HG02678 (cell line): ENCODE results near the gene ABHD14A.
A peak's percentile ranks its signal among the peaks of the same experiment; 100 is the strongest.

Source experiments
- ATAC-seq: cut with Tn5 transposase; IDR thresholded peaks from one replicate; pipeline ENCODE4 v1.9.1; 2021; ENCODE audit warnings: mild to moderate bottlenecking, moderate library complexity; ENCODE audit not compliant: unreplicated experiment

Gene ABHD14A

DNA sequence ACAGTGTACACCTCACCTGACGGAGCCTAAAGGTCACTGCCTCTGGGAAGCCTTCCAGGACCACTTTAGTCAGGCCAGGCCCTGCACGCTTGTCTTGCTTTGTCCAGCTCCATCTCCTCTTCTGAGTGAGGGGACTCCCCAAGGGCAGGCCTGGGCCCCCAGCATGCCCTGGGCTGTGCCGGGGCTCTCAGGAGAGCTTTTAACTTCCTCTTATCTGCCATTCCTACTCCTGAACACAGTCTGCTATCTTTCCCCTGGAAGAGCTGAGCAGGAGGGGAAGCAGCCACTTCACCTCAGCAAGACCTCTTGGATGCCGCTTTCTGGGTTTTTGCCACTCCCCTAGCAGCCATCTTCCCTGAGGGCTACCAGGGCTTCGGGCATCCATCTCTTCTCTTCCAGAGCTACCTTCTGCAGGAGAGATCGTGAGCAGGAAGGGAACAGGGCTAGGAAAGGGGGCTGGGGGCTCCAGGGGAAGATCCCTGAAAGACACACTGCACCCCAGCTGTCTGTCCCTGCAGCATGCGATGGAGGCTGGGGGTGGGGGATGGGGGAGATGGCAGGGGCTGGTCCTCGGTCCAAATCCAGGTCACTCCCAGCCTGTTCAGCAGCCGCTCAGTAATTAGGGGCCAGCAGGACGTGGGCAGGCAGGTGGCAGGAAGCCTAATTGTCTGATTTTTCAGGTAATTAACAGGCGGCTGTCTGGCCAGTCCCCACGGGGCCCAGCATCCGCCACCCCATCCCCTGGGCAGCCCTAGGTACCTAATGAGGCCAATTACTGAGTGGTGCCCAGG lies 40.8 kb downstream of the ABHD14A start:
- ATAC-seq, result no peak

DNA sequence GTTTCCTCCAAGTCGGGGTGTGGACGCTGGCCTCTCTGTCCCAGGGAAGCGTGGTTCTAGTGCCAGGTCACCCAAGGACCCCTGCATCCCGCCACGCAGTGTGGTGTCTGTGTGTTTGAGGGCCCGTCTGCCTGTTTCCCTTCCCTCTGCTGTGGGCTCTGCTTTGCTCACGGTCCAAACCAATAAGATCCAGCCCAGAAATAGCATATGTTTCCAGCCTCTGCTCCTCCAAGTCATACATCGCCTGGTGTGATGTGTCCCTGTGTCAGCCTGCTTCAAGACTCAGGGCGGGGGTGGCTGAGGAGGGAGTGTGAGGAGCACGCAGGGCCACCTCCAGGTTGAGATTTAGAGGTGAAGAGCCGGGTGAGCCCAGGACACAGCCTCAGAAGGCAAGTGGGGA lies 42.7 kb downstream of the ABHD14A start:
- ATAC-seq, result no peak

DNA sequence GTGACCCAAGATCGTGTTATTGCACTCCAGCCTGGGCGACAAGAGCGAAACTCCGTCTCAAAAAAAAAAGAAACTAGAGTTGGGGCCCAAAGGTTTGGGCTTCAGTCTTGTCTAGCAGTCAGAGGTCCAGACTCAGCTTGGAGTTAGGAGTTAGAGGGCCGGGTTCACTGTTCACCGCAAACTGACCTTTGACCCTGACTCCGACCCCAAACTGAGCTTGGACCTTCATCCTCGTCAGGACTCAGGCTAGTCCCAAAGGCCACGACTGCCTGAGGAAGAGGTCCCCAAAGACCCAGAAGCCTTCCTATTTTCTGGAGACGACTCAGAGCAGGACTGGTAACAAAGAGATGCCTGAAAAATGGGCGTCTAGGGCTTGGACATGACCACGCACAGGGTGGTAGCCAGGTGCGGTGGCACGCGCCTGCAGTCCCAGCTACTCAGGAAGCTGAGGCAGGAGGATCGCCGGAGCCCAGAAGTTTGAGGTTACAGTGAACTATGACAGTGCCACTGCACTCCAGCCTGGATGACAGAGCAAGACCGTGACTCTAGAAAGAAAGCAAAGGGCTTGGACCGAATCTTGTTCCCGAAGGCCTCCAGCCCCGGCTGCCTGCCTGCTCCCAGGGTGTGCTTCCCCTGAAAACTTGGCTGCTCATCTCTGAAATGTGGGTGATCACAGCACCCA lies 43.6 kb downstream of the ABHD14A start:
- no peak for ATAC-seq

DNA sequence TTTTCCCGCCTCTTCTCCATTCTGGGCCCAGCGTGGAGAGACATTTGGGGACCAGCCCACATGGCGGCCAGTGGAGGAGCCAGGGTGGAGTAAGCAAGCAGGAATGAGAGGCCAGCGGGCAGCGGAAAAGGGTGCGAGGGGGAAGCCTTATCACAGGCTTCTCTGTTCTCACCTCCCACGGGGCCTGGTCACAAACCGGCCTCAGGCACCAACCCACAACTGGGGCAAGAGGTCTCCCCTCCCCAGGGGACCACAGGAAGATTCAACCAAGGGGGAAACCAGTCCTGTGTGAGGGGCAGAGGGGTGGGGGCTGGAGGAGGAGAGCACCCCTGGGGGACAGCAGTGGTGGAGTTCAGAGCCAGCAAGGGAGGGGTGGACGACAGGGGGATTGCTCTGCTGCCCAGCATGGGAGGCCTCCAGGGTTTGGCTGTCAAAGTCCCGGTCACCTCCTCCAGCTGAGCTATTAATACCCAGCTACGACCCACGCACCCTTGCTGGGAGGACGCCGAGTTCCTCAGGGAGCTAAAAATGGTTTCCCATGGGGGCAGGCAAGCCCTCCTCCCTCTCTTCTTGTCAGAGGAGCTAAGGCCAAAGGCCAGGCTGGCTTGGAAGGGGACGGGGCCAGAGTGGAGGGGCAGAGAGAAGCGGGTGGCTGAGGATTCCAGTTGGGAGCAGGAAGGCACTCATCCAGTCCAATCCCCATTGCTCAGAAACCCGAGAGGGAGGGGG lies 44.7 kb downstream of the ABHD14A start:
- ATAC-seq, result no peak

DNA sequence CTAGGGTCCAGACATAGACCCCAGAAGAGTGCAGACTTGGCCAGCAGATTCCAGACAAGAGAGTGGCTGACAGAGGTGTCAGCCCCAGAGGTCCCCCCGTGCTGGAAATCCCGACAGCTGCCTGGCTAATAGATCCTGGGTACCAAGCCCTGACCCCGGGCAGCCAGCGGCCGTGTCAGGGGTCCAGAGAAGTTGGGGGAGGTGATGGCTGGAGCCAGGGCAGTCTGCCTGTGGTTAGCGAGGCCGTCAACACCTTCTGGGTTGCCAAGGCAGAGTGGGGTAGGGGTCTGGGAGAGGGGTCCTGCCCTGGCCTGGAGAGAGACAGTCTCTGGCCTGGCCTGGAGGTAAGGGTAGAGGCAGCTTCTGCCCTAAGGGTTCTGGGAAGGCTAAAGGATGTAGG lies 45.9 kb downstream of the ABHD14A start:
- no peak for ATAC-seq

DNA sequence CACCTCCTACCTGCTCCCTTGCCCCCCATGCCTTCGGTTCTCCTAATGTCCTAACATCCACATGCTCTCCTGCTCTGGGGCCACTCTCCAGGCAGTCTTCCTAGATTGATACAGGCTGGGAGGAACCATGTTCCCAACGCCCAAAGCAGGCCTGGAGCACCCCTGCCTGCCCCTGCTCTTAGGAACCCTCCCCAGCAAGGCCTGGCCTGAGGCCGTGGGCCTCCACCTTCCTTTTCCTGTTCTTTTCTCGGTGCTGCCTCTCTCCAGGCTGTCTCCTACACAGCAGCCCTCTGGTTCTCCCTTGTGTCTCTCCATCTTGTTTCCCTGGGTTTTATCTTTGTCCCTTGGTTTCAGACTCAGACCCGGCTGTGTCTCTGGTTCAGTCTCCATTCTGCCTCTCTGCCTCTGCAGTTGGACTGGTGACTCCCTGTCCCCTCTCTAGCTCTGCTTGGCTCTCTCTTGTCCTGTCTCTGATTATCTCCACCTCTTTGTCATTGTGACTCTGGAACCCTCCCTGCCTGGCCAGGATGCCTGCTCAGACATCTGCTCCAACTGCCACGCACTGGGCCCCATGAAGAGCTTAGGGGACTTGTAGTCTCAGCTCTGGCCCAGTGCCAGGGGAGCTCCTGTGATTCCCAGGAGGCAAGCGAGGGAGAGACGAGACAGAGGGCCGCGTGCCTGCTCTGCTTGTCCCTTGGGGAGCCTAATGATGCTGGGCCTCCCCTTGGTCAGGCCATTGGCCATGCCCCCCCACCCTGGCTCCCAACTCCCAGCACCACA lies 46.8 kb downstream of the ABHD14A start:
- no peak for ATAC-seq

DNA sequence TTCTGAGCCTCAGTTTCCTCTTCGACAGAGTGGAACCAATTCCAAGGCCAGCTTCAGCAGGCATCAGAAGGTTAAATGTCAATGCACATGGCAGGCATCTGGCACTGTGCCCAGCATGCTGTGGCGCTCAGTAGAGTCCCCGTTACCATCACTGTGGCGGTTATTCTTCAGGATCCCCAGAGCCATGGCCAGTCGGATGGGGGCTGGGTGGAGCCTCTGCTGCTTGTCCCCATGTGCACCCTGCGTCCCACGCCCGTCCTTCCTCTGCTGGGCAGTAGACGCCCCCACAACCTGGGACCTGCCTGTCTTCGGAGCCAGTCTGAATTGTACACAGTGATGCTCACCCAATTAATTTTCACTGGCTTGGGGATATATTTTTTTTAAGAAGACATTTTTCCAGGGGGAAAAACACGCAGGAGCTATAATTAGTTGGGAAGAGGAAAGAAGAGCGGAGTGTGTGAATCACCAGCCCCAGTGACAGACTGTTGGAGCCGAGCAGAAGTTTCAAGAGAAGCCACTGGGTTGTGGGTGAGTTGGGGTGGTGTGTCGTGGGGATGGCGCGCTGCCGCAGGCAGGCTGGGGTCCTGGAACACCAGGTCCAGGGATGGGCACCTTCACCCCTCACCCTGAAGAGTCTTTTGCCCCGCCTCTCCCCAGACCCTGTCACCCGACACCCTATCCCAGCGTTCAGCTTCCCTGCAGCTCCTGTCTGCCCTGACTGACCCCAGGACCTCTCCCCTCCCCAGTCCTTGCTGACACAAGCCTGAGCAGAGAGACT lies 47.6 kb downstream of the ABHD14A start:
- no peak for ATAC-seq

DNA sequence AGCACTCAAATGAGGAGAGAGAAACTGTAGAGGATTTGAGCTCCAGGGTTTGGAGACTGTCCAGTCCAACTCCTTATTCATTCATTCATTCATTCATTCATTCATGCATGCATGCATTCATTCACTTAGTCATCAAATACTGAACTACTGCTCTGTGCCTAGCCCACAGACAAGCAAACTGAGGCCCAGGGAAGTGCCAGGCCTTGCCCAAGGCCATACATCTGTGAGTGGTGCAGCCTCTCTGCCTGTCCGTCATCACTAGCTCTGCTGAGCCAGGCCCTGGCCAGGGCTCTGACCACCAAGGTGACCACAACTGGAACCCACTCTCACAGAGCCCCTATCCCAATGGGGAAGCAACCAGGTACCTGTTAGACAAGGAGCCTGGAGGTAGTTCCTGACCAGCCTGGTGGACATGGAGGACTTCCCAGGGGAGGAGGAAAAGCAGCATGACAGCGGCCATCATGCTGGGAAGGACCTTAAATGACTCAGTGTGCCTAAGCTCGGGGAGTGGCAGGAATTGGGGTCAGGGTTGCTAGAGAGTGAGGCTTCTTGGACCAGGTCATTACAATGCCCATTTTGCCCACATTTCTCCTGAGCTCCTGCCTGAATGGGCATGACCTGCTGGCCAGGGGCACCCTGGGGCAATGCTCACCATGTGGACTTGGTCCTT lies 48.4 kb downstream of the ABHD14A start:
- ATAC-seq, result no peak

DNA sequence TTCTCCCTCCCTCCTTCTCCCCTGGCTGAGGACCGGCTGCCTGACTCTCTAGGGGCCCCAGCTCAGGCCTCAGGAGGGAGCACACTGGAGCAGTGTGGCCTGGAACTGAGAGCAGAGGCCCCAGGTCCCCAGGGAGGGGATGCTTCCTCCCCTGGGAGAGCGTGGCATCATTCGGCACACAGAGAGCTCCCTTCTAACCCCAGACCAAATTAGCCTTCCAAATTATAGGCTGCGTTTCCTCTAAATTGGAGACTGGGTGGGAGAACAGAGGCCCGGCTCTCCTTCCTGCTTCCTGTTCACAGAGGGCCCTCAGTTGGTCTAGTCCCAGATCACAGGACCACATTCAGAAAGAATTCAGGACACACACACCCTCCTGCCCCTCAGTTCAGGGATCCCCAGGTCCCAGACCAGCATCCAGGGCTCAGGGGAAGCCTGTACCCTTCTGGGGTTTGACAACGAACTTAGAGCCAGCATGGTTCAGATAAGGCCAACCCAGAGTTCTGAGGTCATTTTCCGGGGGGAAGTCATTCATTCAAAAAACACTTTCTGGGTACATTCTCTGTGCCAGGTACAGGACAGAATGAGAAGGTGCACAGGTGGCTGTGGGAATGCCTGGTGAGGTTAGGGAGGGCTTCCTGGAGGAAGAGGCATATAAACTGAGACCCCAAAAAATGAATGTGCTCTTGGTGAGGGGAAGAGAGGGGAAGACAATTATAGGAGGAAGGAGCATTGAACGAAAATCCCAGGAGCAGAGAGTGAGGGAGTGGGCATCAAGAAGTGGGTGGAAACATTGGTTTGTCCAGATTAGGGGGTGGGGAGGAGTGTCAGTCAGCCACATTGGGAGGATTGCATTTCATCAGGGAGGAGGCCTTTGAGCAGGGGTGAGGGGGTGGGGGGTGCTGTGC lies 49.2 kb downstream of the ABHD14A start:
- peak; percentile 67 for ATAC-seq

DNA sequence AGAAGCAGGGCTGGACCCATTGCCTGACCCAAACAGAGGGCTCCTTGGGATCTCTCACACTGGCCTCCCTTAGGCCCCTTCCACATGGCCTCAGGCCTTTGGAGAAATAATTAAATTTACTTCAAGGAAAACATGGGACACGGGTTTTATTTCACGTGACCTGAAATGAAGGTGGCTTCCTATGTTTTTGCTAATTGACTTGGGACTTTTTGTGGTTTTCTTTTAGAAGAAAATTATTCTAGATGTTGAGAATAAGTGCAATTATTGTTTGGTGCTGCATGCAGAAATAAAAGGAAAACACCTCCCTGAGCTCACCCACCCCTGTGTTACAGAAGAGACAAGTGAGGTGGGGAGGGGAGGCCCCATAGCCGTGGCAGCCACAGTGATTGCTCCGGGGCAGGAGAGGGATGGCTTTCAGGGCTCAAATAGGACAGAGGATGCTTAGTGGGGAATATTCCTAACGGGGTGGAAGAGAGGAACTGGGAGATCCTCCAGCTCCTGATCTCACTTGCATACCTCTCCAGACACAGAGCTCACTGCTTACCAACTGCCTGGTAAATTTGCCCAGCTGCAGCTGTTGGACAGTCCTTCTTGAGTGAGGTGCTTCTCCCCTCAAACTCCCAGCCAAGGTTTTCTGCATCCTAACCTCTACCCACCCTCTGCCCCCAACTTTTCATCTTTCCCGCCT lies 50.0 kb downstream of the ABHD14A start:
- no peak for ATAC-seq

DNA sequence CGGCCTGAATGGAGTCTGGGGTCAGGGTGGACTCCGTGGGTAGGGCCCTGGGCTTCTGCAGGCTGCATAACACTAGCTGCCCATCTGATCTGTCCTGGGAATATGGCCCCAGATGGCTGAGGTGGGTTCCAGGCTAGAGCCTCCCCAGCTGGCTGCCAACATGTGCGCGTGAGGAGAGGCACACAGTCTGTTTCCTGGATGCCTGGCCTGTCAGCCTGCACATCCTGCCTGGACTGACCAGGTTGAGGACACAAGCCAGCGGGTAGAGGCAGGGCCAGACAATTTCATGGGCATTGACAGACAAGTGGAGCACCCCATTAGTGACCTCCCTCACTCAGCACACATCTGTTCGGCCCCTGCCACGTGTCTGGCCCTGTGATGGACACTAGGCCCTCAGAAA lies 50.6 kb downstream of the ABHD14A start:
- ATAC-seq, result no peak

DNA sequence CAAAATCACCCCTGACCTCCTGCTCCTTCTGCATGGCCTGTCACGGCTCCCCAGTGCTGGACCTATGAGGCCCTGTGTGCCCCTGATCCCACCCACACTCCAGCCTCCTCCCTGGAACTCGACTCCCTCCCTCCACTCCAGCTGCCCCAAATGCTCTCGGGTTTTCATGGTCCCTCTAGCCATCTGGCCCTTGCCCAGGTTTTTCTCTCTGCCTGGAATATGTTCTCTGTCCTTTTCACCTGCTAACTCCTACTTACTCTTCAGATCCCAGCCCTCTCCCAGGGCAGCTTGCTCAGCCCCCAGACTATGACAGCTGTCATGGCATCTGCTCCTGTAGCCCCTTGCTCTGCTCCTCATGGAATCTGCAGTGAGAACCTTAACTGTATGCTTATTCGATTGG lies 51.2 kb downstream of the ABHD14A start:
- no peak for ATAC-seq

DNA sequence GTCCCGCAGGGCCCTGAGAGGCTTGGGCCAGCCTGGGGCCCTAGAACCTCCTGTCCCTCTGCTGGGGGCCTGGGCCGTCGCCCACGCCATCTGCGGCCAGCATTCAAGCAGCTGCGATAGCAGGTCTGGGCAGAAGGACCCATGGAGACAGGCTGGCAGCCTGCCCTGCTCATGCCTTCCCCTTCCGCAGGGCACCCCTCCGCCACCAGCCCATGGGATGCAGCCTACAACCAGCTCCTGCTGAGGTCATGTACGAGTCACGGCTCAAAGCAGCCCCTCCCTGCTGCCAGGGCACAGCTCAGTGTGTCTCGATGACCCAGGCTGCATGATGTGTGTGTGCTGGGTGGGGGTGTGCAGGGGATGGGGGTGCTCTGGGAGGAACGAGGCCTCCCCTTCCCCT lies 53.7 kb downstream of the ABHD14A start:
- ATAC-seq, result no peak

DNA sequence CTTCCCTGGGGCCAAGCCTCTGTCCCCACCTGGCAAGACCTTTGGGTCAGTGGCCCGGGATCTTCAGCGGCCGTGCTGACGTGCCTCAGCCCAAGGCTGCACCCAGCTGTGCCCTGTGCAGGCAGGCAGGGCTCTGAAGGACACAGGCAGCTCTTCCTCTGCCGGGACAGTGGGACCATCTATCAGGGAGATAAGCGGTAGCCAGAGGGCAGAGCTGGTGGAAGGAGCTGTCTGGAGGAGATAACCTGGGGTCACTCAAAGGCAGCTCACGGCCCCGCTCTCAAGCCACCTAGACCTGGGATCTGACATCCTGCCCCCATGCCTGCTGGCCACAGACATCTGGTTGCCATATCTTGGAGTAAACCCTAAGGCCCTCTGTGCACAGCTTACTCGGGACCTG lies 54.2 kb downstream of the ABHD14A start:
- no peak for ATAC-seq

DNA sequence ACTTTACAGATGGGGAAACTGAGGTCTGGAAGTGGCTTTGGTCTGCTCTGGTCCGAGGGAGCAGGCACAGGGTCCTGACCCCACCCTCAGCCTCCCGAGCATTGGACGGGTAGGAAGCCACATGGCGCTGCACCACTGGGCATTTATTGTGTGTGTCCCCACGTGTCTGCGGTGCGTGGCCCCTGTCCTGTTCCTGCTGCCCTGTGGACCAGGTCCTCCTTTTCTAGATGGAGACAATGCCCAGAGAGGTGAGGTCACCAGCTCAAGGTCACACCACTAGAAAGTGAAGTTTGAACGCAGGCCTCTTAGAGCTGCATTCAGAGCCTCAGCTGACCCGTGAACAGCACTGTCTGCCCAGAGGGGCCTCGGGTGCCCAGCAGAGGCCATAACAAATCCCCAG lies 54.7 kb downstream of the ABHD14A start:
- no peak for ATAC-seq
